Measurements from ENCODE around the gene ITGA1. TPM values are rescaled to one million over a fixed set of nuclear protein-coding genes. Genes with fewer than 3 reads are reported as not detected.
A peak's percentile ranks its signal among the peaks of the same experiment; 100 is the strongest.

Gene ITGA1
- total RNA-seq, 4 donors from 2014 or later, result 219 to 326 (median 240) TPM

GRCh38 chr5:52896534-52897237, 109.0 kb downstream of the ITGA1 start:
- Histone ChIP-seq H3K9me3 (no peaks in the 10 kb centered on the region), H3K4me1 (peaks cover 12 to 67% (median 23%) of the 10 kb centered on the region in 3 donors), H3K4me3 (no peak overlapping the region), H3K27ac (peak overlapping the region in 3 of 4 donors; percentile 1 to 63 (median 37)), H3K36me3 (peaks cover 0 to 52% of the 10 kb centered on the region in 2 donors), H3K27me3 (no peaks in the 10 kb centered on the region)
- ATAC-seq, result no peak
- WGBS, 2 donors (ENCODE audit: low coverage in 1 of 2), result 60 to 67% methylated on average over 1 to 2 of the region's 2 CpGs
- no peak for TF ChIP-seq EP300 (IDR thresholded peaks at IDR 0.05)
- no peak for TF ChIP-seq POLR2A (IDR thresholded peaks at IDR 0.05)
- no peak for TF ChIP-seq CTCF (IDR thresholded peaks at IDR 0.05)
- no peak for TF ChIP-seq POLR2AphosphoS5 (IDR thresholded peaks at IDR 0.05)

- Histone ChIP-seq H3K9me3 (no peaks in the 10 kb centered on the region), H3K4me1 (peaks cover 12 to 64% (median 23%) of the 10 kb centered on the region in 3 donors), H3K27me3 (no peaks in the 10 kb centered on the region), H3K36me3 (peaks cover 0 to 55% of the 10 kb centered on the region in 2 donors), H3K27ac (peak overlapping the region in 3 of 4 donors; percentile 24 to 63 (median 37)), H3K4me3 (no peak overlapping the region)
- TF ChIP-seq POLR2A (IDR thresholded peaks at IDR 0.05) (no peak), CTCF (IDR thresholded peaks at IDR 0.05) (no peak), EP300 (IDR thresholded peaks at IDR 0.05) (no peak), POLR2AphosphoS5 (IDR thresholded peaks at IDR 0.05) (no peak)
- ATAC-seq, result no peak
Observed at GRCh38 chr5:52897238-52897614, 109.5 kb downstream of the ITGA1 start.

GRCh38 chr5:52898961-52899680, 111.4 kb downstream of the ITGA1 start:
- Histone ChIP-seq H3K36me3 (peaks cover 0 to 69% of the 10 kb centered on the region in 2 donors), H3K4me3 (no peak overlapping the region), H3K27ac (peak overlapping the region in 3 of 4 donors; percentile 47 to 53 (median 50)), H3K9me3 (no peaks in the 10 kb centered on the region), H3K27me3 (no peaks in the 10 kb centered on the region), H3K4me1 (peaks cover 7 to 45% (median 15%) of the 10 kb centered on the region in 3 donors)
- TF ChIP-seq POLR2AphosphoS5 (IDR thresholded peaks at IDR 0.05) (no peak), EP300 (IDR thresholded peaks at IDR 0.05) (no peak), POLR2A (IDR thresholded peaks at IDR 0.05) (no peak), CTCF (IDR thresholded peaks at IDR 0.05) (no peak)
- 54 to 64% methylated on average over 5 of the region's 5 CpGs for WGBS, 2 donors (ENCODE audit: low coverage in 1 of 2)
- ATAC-seq, result no peak

GRCh38 chr5:52903142-52903541, 115.4 kb downstream of the ITGA1 start:
- H3K4me1 ChIP-seq, result peaks cover 0 to 17% (median 0%) of the 10 kb centered on the region in 3 donors
- no peak overlapping the region for H3K27ac ChIP-seq
- no peaks in the 10 kb centered on the region for H3K9me3 ChIP-seq
- H3K4me3 ChIP-seq, result no peak overlapping the region
- H3K27me3 ChIP-seq, result no peaks in the 10 kb centered on the region
- H3K36me3 ChIP-seq, result peaks cover 0 to 64% of the 10 kb centered on the region in 2 donors
- WGBS, 2 donors (ENCODE audit: low coverage in 1 of 2), result 42% methylated on average over 2 of the region's 2 CpGs
- TF ChIP-seq POLR2AphosphoS5 (IDR thresholded peaks at IDR 0.05), result no peak
- no peak for TF ChIP-seq CTCF (IDR thresholded peaks at IDR 0.05)
- no peak for TF ChIP-seq POLR2A (IDR thresholded peaks at IDR 0.05)
- TF ChIP-seq EP300 (IDR thresholded peaks at IDR 0.05), result no peak
- ATAC-seq, result no peak
